HG03457 (cell line): Measurements from ENCODE around the gene ARHGEF25.

Experiments used
- ATAC-seq: cut with Tn5 transposase; IDR thresholded peaks from one replicate; pipeline ENCODE4 v1.9.1; 2021; ENCODE audit warnings: moderate number of reproducible peaks; ENCODE audit not compliant: unreplicated experiment

The ARHGEF25 gene

DNA sequence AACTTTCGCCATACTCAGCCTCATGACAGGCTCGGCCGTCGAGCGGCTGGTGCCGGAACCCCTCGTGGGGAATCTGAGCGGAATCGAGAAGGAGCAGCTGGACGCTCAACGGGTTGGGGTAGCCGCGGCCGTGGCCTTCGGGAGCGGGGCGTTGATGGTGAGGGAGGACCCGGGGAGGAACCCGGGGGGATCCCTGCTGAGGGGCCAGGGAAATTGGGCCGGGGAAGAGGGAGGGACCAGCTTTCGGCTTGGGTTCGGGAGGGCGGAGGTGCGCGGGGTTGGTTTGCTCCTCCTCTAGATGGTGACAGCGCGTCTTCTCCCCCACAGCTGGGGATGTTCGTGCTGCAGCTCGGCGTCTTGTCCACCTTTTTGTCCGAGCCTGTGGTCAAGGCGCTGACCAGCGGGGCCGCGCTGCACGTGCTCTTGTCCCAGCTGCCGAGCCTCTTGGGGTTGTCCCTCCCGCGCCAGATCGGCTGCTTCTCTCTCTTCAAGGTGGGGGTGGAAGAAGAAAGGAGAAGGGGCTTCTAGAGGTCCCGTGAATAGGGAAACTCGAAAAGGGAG lies 9.8 kb downstream of the ARHGEF25 start:
- no peak for ATAC-seq

DNA sequence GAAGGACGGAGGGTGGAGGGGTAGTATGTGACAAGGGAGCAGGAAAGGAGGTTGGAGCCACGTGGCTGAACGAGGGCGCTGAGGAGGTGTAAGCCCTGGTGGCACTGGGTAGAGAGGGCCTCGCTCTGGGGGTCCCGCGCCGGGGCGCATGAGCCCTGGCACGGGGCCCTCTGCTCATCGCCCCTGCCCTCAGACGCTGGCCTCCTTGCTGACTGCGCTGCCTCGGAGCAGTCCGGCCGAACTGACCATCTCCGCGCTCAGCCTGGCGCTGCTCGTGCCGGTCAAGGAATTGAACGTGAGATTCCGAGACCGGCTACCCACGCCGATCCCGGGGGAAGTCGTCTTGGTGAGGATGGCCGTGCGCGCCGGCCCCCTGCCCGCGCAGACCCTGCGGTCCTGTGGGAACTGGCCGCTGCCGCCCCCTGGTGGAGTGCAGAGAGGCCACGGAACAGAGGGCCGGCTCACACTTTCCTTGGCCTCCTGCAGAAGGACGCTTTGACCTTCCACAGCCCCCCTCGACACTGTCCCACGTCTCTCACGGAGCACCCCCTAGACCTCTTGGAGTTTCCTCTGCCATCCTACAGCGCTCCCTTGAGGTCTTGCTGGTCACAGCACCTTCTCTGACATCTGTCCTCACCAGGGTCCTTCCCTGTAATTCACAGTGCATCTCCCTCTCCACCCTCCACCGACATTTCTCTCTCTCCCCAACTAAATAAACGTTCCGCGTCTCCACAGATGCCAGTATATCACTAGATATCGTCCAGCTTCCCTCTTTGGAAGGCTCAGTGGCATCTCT lies 10.5 kb downstream of the ARHGEF25 start:
- no peak for ATAC-seq

DNA sequence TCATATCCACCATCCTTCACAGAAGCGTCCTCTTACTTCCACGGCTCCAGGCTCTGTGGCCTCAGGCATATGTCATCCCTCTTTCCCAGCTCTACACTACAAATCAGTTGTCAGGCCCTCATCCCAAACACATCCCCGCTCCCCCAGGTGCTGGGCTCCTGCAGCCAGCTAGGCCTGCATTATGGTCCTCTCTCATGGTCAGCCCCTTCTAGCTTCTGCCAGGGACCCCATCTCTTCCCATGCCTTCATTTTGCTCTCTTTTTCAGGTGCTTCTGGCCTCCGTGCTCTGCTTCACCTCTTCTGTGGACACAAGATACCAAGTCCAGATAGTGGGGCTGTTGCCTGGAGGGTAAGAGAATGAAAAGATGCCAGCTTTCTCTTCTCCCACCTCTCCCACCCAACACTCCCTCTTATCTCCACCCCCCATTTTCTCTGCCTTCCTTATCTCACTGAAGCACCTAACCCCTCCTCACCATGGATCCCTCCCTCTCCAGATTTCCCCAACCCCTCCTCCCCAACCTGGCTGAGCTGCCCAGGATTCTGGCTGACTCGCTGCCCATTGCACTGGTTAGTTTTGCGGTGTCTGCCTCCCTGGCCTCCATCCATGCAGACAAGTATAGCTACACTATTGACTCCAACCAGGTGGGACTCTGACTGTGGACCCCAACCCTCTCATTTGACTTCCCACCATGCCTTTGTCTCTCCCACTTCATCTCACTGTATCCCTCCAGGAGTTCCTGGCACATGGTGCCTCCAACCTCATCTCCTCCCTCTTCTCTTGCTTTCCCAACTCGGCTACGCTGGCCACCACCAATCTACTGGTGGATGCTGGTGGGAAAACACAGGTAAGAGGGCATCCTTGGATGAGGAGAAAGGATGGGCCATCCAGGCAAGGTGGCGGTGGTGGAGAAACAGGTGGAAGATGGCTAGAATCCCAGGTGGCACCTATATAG lies 11.3 kb downstream of the ARHGEF25 start:
- ATAC-seq, result no peak

DNA sequence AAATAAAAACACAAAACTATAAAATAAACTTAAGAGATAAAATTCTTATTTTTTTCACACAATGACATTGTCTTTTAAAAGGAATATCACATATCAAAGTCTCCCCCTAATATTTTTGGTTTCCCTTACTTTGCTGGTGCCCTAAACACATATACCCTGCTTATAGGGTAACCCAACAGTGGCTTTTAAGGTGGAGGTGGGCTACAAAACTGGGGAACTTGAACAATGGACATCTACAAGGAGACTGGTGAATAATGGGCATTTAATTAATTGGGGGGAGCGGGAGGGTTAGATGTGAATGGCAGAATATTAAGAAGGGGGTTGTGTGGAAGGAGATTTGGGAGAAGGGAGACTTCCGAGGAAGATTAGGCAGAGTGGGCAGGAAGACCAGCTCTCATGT lies 12.2 kb downstream of the ARHGEF25 start:
- no peak for ATAC-seq

DNA sequence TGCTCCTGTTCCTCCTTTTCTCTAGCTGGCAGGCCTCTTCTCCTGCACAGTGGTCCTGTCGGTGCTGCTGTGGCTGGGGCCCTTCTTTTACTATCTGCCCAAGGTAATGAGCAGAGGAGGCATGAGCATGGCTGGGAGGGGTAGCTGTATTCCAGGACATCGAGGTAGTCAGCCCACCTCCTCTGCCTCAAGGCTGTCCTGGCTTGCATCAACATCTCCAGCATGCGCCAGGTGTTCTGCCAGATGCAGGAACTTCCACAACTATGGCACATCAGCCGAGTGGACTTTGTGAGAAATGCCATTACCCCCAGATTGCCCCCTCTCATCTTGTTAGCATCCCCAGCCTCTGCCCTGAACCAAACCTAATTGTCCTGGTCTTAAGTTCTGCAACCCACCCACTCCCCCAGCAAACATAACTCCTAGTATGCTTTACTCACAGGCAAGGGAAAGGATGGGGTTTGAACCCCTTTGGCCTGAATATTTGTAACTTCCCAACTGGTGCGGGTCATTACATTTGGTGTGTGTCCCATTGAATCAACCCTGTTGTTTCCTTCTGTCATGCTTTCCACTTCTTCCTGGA lies 12.7 kb downstream of the ARHGEF25 start:
- no peak for ATAC-seq

DNA sequence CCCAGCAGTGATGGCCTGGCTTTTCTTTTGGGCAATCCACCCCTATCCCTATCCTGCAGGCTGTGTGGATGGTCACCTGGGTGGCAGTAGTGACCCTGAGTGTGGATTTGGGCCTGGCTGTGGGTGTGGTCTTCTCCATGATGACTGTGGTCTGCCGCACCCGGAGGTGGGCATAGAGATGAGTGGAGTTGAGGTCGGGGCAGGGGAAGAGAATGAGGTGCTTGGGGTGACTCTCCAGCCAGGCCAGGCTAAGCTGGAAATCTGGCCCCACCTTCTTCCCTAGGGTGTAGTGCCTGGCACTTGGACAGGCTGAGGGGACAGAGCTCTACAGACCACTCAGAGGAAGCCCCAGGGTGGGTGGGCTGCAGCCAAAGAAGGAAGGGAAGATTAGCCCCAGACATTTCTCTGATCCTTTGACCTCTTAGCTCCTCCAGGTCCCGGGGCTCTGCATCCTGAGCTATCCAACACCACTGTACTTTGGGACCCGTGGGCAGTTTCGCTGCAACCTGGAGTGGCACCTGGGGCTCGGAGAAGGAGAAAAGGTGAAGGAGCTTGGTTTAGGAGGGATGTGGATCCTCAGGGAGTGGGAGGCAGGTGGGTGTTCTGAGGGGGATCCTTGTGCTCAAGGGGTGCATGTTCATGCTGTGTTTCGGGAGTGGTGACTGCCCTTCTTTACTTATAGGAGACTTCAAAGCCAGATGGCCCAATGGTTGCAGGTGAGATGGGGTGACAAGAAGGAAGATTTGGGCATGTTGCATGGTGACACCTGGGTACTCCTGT lies 13.4 kb downstream of the ARHGEF25 start:
- no peak for ATAC-seq

DNA sequence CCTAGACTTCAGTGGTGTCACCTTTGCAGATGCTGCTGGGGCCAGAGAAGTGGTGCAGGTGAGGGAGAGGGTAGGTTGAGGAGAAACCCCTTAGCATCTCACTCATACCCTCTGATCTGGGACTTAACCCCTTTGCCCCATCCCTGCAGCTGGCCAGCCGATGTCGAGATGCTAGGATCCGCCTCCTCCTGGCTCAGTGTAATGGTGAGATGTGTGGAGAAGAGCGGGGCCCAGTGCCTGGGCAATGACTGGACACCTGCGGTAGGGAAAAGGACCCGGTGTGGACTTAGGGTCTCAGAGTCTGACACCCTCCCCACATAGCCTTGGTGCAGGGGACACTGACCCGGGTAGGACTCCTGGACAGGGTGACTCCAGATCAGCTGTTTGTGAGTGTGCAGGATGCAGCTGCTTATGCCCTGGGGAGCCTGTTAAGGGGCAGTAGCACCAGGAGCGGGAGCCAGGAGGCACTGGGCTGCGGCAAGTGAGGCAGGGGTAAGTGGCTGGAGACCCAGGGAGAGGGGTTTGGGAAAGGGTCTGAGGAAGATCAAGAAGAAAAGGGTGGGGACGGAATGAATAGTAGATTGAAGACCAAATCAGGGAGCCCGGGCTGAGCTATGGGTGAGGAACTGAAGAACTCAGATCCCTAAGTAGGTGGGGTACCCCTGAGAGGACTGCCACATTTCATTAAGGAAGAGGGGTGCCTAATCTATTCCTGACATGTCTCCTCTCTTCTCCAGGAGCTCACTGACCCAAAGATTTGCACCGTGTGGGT lies 14.2 kb downstream of the ARHGEF25 start:
- ATAC-seq, result no peak

DNA sequence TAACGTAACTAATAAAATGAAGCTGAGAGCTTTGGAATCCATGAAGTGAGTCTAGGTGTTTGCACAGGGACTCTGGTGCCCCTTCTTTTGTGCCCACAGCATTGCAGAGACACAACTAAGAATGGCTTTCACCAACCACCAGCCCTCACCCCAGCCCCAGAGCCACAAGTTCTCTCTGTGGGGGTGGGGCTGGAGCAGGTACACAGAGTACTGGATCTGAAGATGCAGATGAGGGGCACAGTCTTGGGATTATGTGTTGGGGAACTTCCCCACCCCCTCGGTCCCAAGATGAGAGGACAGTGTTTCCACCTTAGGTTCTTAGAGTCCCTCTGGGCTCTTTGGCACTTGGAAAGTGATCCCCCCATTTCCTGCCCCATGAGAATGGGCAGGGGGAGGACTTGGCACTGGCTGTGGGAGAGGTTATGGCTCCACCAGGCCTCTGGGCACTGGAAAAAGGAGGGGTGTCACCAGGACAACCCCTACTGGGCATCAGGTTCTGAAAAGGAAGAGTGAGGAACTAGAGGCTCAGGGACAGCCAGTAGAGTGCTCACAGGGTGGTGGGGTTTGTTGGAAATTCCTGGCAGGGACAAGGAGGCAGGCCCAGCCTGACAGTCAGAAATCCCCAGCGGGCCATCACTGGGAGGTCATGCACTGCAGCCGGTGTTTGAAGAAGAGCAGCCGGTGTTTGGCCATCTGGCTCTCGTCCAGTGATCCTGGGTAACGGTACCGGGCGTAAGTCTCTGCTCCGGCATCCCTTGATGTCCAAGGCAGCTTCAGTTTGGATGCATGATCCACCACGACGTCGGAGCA lies 15.1 kb downstream of the ARHGEF25 start:
- ATAC-seq, result no peak

DNA sequence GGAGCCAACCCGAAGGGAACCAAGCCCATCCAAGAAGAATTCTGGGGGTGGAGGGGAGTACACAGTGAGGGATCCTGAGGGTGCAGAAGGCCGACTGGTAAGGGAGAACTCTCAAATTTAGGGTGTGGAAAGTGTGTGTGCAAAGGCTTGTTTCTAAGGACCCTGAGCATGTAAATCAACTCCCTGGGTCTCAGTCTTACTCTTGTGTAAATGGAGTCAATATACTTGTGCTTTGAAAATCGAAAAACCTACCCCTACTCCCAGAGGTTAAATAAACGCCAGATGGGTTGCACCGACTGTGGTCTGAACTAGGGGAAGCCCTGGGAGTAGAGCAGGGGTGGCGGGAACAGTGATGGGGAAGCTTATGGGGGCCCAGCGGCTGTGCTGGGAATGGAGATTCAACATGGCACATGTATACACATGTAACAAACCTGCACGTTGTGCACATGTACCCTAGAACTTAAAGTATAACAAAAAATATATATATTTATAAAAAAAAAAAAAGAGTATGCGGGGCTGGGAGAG lies 15.7 kb downstream of the ARHGEF25 start:
- ATAC-seq, result no peak

DNA sequence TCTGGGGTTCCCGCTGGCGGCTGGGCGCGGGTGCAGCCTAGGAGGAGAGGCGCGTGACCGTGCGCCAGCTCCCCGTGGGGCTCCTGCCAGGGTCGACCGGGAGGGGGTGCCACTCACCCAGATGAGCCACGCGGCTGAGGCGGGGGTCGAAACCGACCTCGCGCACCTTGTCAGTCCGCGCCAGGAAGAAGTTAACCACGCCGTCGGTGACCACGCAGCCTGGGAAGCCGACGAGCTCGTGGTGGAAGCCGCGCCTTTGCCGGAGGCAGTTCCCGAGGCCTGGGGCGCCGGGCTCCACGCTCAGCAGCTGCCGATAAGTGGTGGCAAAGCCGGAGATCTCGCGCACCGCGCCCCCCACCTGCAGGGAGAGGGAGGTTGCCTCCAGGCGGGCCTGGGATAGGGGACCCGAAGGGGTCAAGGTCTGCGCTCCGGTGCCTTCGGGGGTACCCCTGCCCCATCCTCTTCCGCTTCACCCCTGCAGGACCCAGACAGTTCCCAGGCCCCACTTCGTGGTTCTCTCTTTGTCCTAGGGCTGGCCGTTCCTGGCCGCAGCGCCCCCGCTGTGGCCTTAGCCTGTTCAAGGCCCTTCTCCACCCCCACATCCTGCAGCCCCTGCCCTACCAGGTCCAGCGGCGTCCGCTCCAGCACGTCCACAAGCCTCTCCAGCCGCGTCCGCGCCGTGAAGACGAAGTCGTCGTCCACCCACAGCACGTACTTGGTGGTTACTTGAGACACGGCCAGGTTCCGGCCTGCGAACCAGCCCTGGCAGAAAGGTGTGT lies 16.5 kb downstream of the ARHGEF25 start:
- ATAC-seq, result no peak

DNA sequence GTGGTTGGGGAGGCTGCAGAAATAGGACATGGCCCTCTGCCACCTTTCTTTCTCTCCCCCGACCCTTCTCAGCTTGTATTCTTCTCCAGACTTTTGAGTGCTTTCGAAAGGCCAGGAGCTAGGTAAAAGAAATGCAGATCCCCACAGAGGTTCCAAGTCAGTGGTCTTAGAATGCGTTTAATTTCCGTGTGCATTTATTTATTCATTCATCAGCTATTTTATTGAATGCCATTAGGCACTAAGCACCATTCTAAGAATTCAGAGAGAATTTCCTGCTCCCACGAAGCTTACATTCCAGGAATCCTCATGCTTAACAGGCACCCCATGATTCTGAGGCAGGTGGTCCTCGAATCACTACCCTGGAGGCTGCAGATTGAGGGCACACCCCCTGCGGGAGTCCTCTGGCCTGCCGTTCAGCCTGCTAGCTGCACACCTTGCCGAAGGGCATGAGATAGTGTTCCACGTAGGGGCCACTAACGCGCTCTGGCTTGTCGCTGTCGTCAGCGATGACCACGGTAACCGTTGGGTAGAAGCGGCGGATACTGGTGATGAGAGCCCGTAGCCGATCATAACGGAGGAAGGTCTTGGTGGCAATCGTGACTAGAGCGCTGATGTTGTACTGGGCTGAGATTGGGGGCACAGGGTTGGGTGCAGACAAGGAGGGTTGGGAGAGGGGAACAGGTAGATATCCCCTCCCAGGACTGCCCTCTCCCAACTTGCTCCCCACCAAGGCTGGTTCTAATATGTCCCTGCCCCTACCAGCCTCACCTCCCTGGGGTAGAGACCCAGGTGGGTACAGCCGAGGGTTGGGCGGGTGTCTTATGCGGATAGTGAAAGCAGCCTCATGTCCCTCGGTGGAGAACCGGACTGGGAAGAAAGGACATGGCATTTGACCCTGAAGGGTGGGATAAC lies 17.3 kb downstream of the ARHGEF25 start:
- no peak for ATAC-seq

DNA sequence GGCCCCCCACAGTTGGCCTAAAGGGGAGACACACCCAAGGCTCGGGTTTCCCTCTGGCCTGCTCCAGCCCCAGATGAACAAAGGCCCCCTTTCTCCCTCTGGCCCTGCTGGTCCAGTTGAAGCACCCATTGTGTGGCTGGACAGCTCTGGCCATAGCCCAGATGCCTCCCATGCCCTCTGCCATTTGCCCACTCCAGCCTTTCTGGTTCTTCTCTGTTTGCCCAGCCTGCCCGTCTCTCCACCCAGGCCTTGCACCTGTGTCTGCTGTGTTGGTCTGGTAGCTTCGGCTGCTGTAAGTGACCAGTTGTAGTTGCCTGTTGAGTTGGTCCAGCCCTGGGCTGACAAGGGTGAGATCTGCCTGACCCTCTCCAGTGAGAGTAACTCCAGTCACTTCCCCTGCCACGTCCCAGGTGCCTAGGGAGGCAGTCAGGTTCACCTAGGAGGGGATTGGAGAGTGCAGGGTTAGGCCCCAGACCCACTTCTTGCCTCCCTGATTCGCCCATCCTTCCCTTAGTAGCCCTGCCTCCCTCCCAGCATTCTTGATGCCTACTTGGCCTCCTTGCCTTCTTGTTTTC lies 18.7 kb downstream of the ARHGEF25 start:
- ATAC-seq, result no peak

DNA sequence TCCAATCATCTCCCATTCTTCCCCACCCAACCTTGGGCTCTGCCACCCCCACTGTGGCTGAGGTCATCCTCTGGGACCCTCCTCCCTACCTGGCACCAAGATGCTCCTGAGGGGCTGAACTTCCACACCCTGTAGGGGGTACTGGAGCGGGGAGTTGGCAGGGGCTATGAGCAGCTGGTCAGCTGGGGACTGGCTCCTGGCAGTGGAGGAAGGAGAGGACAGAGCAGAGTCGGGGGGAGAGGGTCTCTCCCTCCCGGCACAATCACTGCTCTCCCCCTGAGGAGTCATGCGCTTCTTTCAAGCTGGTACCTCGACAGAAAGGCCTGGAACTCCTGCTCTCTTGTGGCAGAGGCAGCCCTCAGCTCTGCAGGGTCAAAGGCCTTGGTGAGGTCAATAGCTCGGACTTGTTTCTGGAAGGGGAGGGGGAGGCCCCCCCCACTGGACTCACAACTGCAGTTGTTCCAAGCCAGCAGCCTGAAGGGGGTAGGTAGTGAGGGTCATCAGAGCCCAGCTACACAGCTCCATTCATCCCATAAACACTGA lies 19.7 kb downstream of the ARHGEF25 start:
- no peak for ATAC-seq

DNA sequence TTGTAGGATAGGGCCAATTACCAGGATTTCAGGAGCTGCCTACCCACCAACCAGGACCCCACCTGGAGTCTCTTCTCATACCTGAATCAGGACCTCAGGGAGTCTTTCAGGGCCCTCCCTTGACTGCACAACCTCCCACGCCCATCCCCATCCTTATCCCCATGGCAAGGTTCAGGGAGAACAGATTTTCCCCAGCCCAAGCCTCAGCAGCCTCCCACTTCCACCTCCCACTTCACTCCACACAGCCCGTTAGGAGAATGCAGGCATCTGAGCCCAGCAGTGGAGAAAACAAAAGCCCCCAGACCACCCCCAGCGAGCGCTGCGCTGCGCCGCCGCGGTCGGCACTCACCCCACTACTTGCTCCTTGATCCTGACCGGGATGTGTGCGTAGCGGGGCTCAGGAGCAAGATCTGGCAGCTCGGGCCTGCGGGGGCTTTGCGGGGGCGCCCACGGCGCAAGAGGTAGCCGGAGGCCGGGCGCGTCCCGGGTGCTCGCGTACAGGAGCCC lies 20.4 kb downstream of the ARHGEF25 start:
- ATAC-seq, result no peak

DNA sequence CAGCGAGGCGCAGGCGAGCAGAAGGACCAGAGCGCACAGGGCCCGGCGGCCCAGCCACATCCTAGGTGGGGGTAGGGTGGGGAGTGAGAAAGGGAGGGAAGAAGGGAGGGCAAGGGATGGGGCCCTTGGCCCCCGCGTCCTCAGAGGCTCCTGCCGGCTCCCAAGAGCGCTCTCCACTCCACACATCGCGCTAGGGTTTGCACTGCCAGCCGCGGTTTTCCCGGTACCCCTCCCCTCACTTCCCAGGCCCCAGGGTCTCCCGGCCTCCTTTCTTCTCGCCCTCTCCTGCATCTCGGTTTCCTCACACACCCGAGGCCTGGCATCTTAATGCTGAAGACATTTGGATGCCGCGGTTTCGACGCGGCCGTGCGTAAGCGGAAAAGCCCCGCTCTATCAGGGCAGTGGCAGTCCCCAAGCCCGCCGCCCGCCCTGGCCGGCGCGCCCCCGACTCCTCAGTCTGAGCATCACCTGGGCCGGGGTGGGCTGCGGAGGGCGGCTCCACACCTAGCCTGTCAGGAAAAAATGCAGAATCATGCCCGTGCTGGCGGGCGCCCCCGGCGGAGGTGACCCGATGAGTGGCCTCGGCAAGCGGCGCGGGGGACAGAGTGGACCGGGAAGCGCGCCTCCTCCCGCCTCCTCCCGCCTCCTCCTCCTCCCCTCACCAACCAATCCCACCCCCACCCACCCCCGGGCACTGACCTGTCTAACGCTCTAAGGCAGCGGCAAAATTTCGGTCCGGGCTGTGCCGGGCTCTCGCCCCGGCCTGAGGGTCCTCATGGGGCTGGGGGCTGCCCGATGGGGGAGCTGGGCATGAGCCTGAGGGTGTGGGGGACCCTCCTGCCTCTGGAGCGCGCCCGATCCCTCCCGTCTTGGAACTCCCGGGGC lies 21.1 kb downstream of the ARHGEF25 start:
- ATAC-seq, result no peak
